IMR-90 (cell line): ENCODE measurements around the gene TUBGCP6. TPM values are rescaled to one million over a fixed set of nuclear protein-coding genes. Genes with fewer than 3 reads are reported as not detected.
A peak's percentile ranks its signal among the peaks of the same experiment; 100 is the strongest.

Experiments used
- ATAC-seq: fragments of 200-7000 bp; cut with Tn5 transposase; 2 replicates; pipeline ENCODE4 v1.9.1; 2020; ENCODE audit warnings: low read depth, mild to moderate bottlenecking, moderate library complexity
- BruUV-seq: library from RNA; stranded (reverse); fragments of 400-500 nt; replicated peaks from 2 replicates; lab custom pipeline; 2021; lab: Mats Ljungman, UMichigan
- CTCF ChIA-PET: fragments of 300-600 bp; formaldehyde crosslinking; extraction: SDS; loops from one replicate; lab custom pipeline; 2021; ENCODE audit warnings: antibody characterized with exemption; lab: Yijun Ruan, JAX
- POLR2A ChIA-PET: fragments of 300-600 bp; sonication (Branson Sonifier 250); formaldehyde crosslinking; loops from one replicate; lab custom pipeline; 2022; ENCODE audit warnings: antibody characterized with exemption; ENCODE audit not compliant: unreplicated experiment; lab: Charles Lee
- DNase-seq: peaks from one replicate; pipeline ENCODE4 v3.0.0; 2013
- H2AFZ ChIP-seq: replicated peaks from 2 replicates; pipeline ENCODE3; 2013; ENCODE audit warnings: low read length, mild to moderate bottlenecking; ENCODE audit not compliant: poor library complexity
- H2AK5ac ChIP-seq: 2 replicates; pipeline ENCODE4 v1.6.1; 2013; ENCODE audit warnings: low read depth, low read length, inconsistent platforms
- H2AK9ac ChIP-seq: replicated peaks from 2 replicates; pipeline ENCODE3; 2013; ENCODE audit warnings: mild to moderate bottlenecking, low read depth, low read length, moderate library complexity; ENCODE audit not compliant: poor library complexity
- H2BK120ac ChIP-seq: 2 replicates; pipeline ENCODE4 v1.6.1; 2013; ENCODE audit warnings: low read depth, low read length, inconsistent platforms
- H2BK15ac ChIP-seq: 3 replicates; pipeline ENCODE4 v1.6.1; 2013; ENCODE audit warnings: low read depth, low read length, inconsistent platforms
- H2BK20ac ChIP-seq: 2 replicates; pipeline ENCODE4 v1.6.1; 2013; ENCODE audit warnings: low read depth, mild to moderate bottlenecking, inconsistent platforms, low read length, moderate library complexity
- H2BK5ac ChIP-seq: 2 replicates; pipeline ENCODE4 v1.6.1; 2013; ENCODE audit warnings: mild to moderate bottlenecking, low read depth, low read length, inconsistent platforms; ENCODE audit not compliant: poor library complexity, severe bottlenecking
- H3K14ac ChIP-seq: replicated peaks from 2 replicates; pipeline ENCODE4 v1.6.1; 2013; ENCODE audit warnings: low read depth, low read length, inconsistent platforms
- H3K18ac ChIP-seq: 2 replicates; pipeline ENCODE4 v1.6.1; 2013; ENCODE audit warnings: low read depth, low read length, control low read depth
- H3K23ac ChIP-seq: 2 replicates; pipeline ENCODE4 v1.6.1; 2013; ENCODE audit warnings: low read depth, low read length, inconsistent platforms
- H3K27ac ChIP-seq: 2 replicates; pipeline ENCODE4 v1.5.1; 2013; ENCODE audit warnings: mild to moderate bottlenecking, control low read depth, low read length; ENCODE audit not compliant: insufficient read depth
- H3K27me3 ChIP-seq: 2 replicates; pipeline ENCODE4 v1.6.1; 2013; ENCODE audit warnings: low read length; ENCODE audit not compliant: control insufficient read depth, insufficient read depth
- H3K36me3 ChIP-seq: 2 replicates; pipeline ENCODE4 v1.6.1; 2013; ENCODE audit warnings: low read length, mixed read lengths; ENCODE audit not compliant: control insufficient read depth, insufficient read depth
- H3K4ac ChIP-seq: 2 replicates; pipeline ENCODE4 v1.6.1; 2013; ENCODE audit warnings: low read depth, low read length, inconsistent platforms
- H3K4me1 ChIP-seq: 2 replicates; pipeline ENCODE4 v1.6.1; 2013; ENCODE audit warnings: low read length, mixed read lengths; ENCODE audit not compliant: control insufficient read depth, insufficient read depth
- H3K4me2 ChIP-seq: 2 replicates; pipeline ENCODE4 v1.6.1; 2013; ENCODE audit warnings: low read depth, mild to moderate bottlenecking, control low read depth, low read length, moderate library complexity
- H3K4me3 ChIP-seq: 2 replicates; pipeline ENCODE4 v1.5.1; 2013; ENCODE audit warnings: low read depth, mild to moderate bottlenecking, control low read depth, low read length, moderate library complexity; ENCODE audit not compliant: insufficient read depth
- H3K56ac ChIP-seq: 2 replicates; pipeline ENCODE4 v1.6.1; 2013; ENCODE audit warnings: low read length, inconsistent platforms; ENCODE audit not compliant: insufficient read depth; ENCODE audit errors: extremely low read depth
- H3K79me1 ChIP-seq, 2 experiments: 2 replicates each; pipeline ENCODE4 v1.6.1; 2013; ENCODE audit warnings: low read length in 2 of 2, inconsistent platforms in 1 of 2, low read depth in 1 of 2
- H3K9ac ChIP-seq: 2 replicates; pipeline ENCODE4 v1.6.1; 2013; ENCODE audit warnings: low read depth, low read length, control low read depth
- H3K9me1 ChIP-seq: 2 replicates; pipeline ENCODE4 v1.6.1; 2013; ENCODE audit warnings: low read length, inconsistent platforms; ENCODE audit not compliant: insufficient read depth
- H3K9me3 ChIP-seq: 2 replicates; pipeline ENCODE4 v1.6.1; 2013; ENCODE audit warnings: low read length; ENCODE audit not compliant: control insufficient read depth, insufficient read depth
- H4K20me1 ChIP-seq: 2 replicates; pipeline ENCODE4 v1.6.1; 2013; ENCODE audit warnings: low read length, inconsistent platforms; ENCODE audit not compliant: insufficient read depth
- H4K5ac ChIP-seq: 2 replicates; pipeline ENCODE4 v1.6.1; 2013; ENCODE audit warnings: mild to moderate bottlenecking, low read depth, low read length, control low read depth
- H4K8ac ChIP-seq, 2 experiments: 2 replicates each; pipeline ENCODE4 v1.6.1; 2013; ENCODE audit warnings: low read depth in 2 of 2, low read length in 2 of 2, control low read depth in 1 of 2, inconsistent platforms in 1 of 2
- H4K91ac ChIP-seq: 2 replicates; pipeline ENCODE4 v1.6.1; 2013; ENCODE audit warnings: low read depth, low read length, inconsistent platforms; ENCODE audit not compliant: insufficient read depth
- BHLHE40 ChIP-seq: fragments of 150-350 bp; IDR thresholded peaks from 2 replicates; pipeline ENCODE4 v1.6.1; 2016; ENCODE audit warnings: mild to moderate bottlenecking, low read depth, low read length
- CHD1 ChIP-seq: IDR thresholded peaks from 2 replicates; pipeline ENCODE4 v1.6.1; 2012; ENCODE audit warnings: low read depth, low read length, improper control_type of control experiment
- ELK1 ChIP-seq: fragments of 150-350 bp; IDR thresholded peaks from 2 replicates; pipeline ENCODE4 v1.6.1; 2016; ENCODE audit warnings: low read depth, mild to moderate bottlenecking, low read length, moderate library complexity, borderline replicate concordance
- FOS ChIP-seq: fragments of 150-350 bp; IDR thresholded peaks from 2 replicates; pipeline ENCODE4 v1.6.1; 2016; ENCODE audit warnings: low read depth, low read length
- MAFK ChIP-seq: IDR thresholded peaks from 2 replicates; pipeline ENCODE4 v1.6.1; 2012; ENCODE audit warnings: low read depth, low read length, improper control_type of control experiment
- MAZ ChIP-seq: IDR thresholded peaks from 2 replicates; pipeline ENCODE4 v1.6.1; 2012; ENCODE audit warnings: low read depth, mild to moderate bottlenecking, low read length, improper control_type of control experiment, moderate library complexity, borderline replicate concordance
- MXI1 ChIP-seq: IDR thresholded peaks from 2 replicates; pipeline ENCODE4 v1.6.1; 2012; ENCODE audit warnings: low read depth, mild to moderate bottlenecking, low read length, moderate library complexity, borderline replicate concordance
- NFE2L2 ChIP-seq: fragments of 150-350 bp; IDR thresholded peaks from 2 replicates; pipeline ENCODE4 v1.6.1; 2016; ENCODE audit warnings: low read depth, mild to moderate bottlenecking, low read length
- RAD21 ChIP-seq: IDR thresholded peaks from 2 replicates; pipeline ENCODE4 v1.6.1; 2012; ENCODE audit warnings: low read length, improper control_type of control experiment
- RFX5 ChIP-seq: IDR thresholded peaks from 2 replicates; pipeline ENCODE4 v1.8.0; 2012; ENCODE audit warnings: low read depth, mild to moderate bottlenecking, low read length, moderate library complexity
- SMC3 ChIP-seq: fragments of 150-350 bp; IDR thresholded peaks from 2 replicates; pipeline ENCODE4 v1.6.1; 2016; ENCODE audit warnings: low read depth, mild to moderate bottlenecking, antibody characterized with exemption, low read length, moderate library complexity
- USF2 ChIP-seq: fragments of 150-350 bp; IDR thresholded peaks from 2 replicates; pipeline ENCODE4 v1.6.1; 2017; ENCODE audit warnings: mild to moderate bottlenecking, antibody characterized with exemption, low read length, low read depth
- WGBS, 2 experiments: methylation state at CpG; one replicate each; pipeline versions ENCODE4 v1.1.5 to v1.1.7; 2013; ENCODE audit warnings: missing lambda C conversion rate in 2 of 2; ENCODE audit not compliant: insufficient read length in 1 of 2; ENCODE audit errors: extremely low coverage in 2 of 2; 5-methylcytosine and 5-hydroxymethylcytosine counted together
- dilution Hi-C: fragments of 300-500 bp; cut with HindIII; formaldehyde crosslinking; loops from one replicate; pipeline ENCODE4 v1.14.3; 2018; ENCODE audit warnings: low sequenced_read_pairs; ENCODE audit not compliant: unreplicated experiment
- in situ Hi-C: fragments of 300-500 bp; cut with MboI; formaldehyde crosslinking; loops from 3 replicates; pipeline ENCODE4 v1.14.3; 2019; ENCODE audit warnings: low sequenced_read_pairs, inconsistent platforms, mixed read lengths
- intact Hi-C: fragments of 100-400 bp; cut with micrococcal nuclease; formaldehyde crosslinking; loops from 2 replicates; pipeline ENCODE4 v1.10.0; 2022
- polyA plus RNA-seq, 3 experiments: library from polyadenylated mRNA; depleted of rRNA; stranded (reverse); fragments of >200 nt; gene quantifications; 2 replicates each; pipeline ENCODE4 v1.2.3, GENCODE V29; 2012; ENCODE audit warnings: low replicate concordance in 1 of 3
- total RNA-seq: library from RNA; depleted of rRNA; stranded (reverse); fragments of >200 nt; gene quantifications from 2 replicates; pipeline ENCODE4 v1.2.3, GENCODE V29; 2012
- TF ChIP-seq, protein P1 (sequence below): conservative IDR thresholded peaks from 2 replicates; pipeline ENCODE4 v1.5.1; 2012; ENCODE audit warnings: mild to moderate bottlenecking, low read depth, low read length, improper control_type of control experiment

The TUBGCP6 gene
- total and polyA plus RNA-seq, 2 of the 4 experiments (the other 2 are of a cell fraction) = 10.8 to 28.6 TPM

- 0% methylated on average over 79 of the region's 105 CpGs; no CpG with 5 or more reads in 1 of the 2 experiments for WGBS, 2 experiments
- Histone ChIP-seq H3K4me2 (peak within 1 kb of the TSS; percentile 93), H4K20me1 (peaks cover 8% of the 10 kb centered on the region), H4K8ac (0 out of 4 replicates have a peak within 1 kb of the TSS, but pooled peaks of 1 of the 2 experiments have one; percentile 65), H2AK5ac (no peak within 1 kb of the TSS), H3K4ac (peak within 1 kb of the TSS; percentile 42; the same call in 1 of the 2 replicates), H3K27ac (peak within 1 kb of the TSS; percentile 68; the same call in 1 of the 2 replicates), H3K4me1 (peaks cover 4% of the 10 kb centered on the region; the same call in 1 of the 2 replicates), H3K9me1 (0 out of 2 replicates have a peak, but pooled peaks cover 2% of the 10 kb centered on the region), H4K5ac (no peak within 1 kb of the TSS), H2BK15ac (no peak within 1 kb of the TSS), H3K4me3 (peak within 1 kb of the TSS; percentile 92), H3K79me1 (peaks cover 41 to 44% of the 10 kb centered on the region in 2 experiments), H3K23ac (peak within 1 kb of the TSS; percentile 31), H2AFZ (peak within 1 kb of the TSS; percentile 95), H3K36me3 (peaks cover 18% of the 10 kb centered on the region), H2BK5ac (peak within 1 kb of the TSS; percentile 56), H3K18ac (no peak within 1 kb of the TSS), H2BK120ac (no peak within 1 kb of the TSS), H3K9ac (peak within 1 kb of the TSS; percentile 75), H3K56ac (0 out of 2 replicates have a peak within 1 kb of the TSS, but pooled peaks have one; percentile 11), H4K91ac (no peak within 1 kb of the TSS), H3K14ac (no peak within 1 kb of the TSS), H2BK20ac (no peak within 1 kb of the TSS), H3K27me3 (no peaks in the 10 kb centered on the region), H3K9me3 (no peaks in the 10 kb centered on the region), H2AK9ac (peak within 1 kb of the TSS; percentile 96)
- ChIA-PET POLR2A (no interaction called here), CTCF (no interaction called here)
- no TSS peak for BruUV-seq
- intact Hi-C loops = loop anchor here (10.0 kb wide), 1 partner anchor 226 kb away; no protein-coding TSS in a partner anchor
- in situ Hi-C loops = loop anchor here (25.0 kb wide), 1 partner anchor 388 kb away; no protein-coding TSS in a partner anchor
- dilution Hi-C loops = no loop called here
- ATAC-seq (peak; percentile 92), DNase-seq (peak; percentile 77)
- TF ChIP-seq MAZ (peak; percentile 81; the same call in 1 of the 2 replicates), NFE2L2 (no peak), FOS (no peak), CHD1 (no peak), ELK1 (no peak), SMC3 (no peak), RFX5 (no peak), MAFK (no peak), BHLHE40 (no peak), USF2 (peak; percentile 45; the same call in 1 of the 2 replicates), RAD21 (no peak), MXI1 (no peak)
- TF ChIP-seq, protein P1, sequence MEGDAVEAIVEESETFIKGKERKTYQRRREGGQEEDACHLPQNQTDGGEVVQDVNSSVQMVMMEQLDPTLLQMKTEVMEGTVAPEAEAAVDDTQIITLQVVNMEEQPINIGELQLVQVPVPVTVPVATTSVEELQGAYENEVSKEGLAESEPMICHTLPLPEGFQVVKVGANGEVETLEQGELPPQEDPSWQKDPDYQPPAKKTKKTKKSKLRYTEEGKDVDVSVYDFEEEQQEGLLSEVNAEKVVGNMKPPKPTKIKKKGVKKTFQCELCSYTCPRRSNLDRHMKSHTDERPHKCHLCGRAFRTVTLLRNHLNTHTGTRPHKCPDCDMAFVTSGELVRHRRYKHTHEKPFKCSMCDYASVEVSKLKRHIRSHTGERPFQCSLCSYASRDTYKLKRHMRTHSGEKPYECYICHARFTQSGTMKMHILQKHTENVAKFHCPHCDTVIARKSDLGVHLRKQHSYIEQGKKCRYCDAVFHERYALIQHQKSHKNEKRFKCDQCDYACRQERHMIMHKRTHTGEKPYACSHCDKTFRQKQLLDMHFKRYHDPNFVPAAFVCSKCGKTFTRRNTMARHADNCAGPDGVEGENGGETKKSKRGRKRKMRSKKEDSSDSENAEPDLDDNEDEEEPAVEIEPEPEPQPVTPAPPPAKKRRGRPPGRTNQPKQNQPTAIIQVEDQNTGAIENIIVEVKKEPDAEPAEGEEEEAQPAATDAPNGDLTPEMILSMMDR = no peak
These were observed 44.2 kb downstream of the TUBGCP6 start, which contains the start of gene SELENOO for GRCh38 chr22:50200461-50201190. Gene SELENOO (plus strand): TSS chr22:50201011. CDS start chr22:50201037, 26 bp downstream.
